ENCODE results near the gene PCDH15. TPM values are rescaled to one million over a fixed set of nuclear protein-coding genes. Genes with fewer than 3 reads are reported as not detected.

Gene PCDH15
- total and polyA plus RNA-seq, 2 of the 8 experiments (the other 6 are each of a cell fraction or from before 2014, with no cell fraction given) = 0.11 TPM; not detected in 1

- TF ChIP-seq SIX5 (IDR thresholded peaks at IDR 0.05; ENCODE audit: low read depth, low read length) (no peak), SIN3A (conservative IDR thresholded peaks at IDR 0.05 in 1 of 2, IDR thresholded peaks at IDR 0.05 in 1 of 2; ENCODE audit: low read depth in 1 of 2, low read length in 2 of 2) (no peak), MAFK (IDR thresholded peaks at IDR 0.05; ENCODE audit: low read depth, low read length) (no peak), POLR2A (IDR thresholded peaks at IDR 0.05; ENCODE audit: control extremely low read depth in 1 of 2, low read depth in 2 of 2, low read length in 2 of 2) (no peak), EZH2 (IDR thresholded peaks at IDR 0.05; ENCODE audit: low read depth, low read length, severe bottlenecking) (no peak), NANOG (IDR thresholded peaks at IDR 0.05; ENCODE audit: insufficient read depth, low read depth, low read length, poor library complexity, severe bottlenecking) (no peak), EP300 (IDR thresholded peaks at IDR 0.05; ENCODE audit: borderline replicate concordance in 1 of 2, low read depth in 2 of 2, low read length in 2 of 2) (no peak), RXRA (IDR thresholded peaks at IDR 0.05; ENCODE audit: insufficient read depth, low read depth, low read length) (no peak), KDM1A (IDR thresholded peaks at IDR 0.05; ENCODE audit: borderline replicate concordance, low read length) (no peak), CEBPB (IDR thresholded peaks at IDR 0.05; ENCODE audit: low read depth, low read length) (no peak), E2F6 (IDR thresholded peaks at IDR 0.05) (no peak), TEAD4 (IDR thresholded peaks at IDR 0.05; ENCODE audit: low read depth, low read length) (no peak), CTCF (IDR thresholded peaks at IDR 0.05; ENCODE audit: control extremely low read depth in 1 of 3, insufficient read depth in 1 of 3, low read depth in 1 of 3, low read length in 3 of 3) (no peak), GTF2F1 (IDR thresholded peaks at IDR 0.05; ENCODE audit: borderline replicate concordance, low read depth, low read length) (no peak), TAF1 (IDR thresholded peaks at IDR 0.05; ENCODE audit: low read depth, low read length) (no peak)
- TF ChIP-seq, protein P1, sequence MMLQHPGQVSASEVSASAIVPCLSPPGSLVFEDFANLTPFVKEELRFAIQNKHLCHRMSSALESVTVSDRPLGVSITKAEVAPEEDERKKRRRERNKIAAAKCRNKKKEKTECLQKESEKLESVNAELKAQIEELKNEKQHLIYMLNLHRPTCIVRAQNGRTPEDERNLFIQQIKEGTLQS (IDR thresholded peaks at IDR 0.05; ENCODE audit: insufficient read depth, low read depth, low read length) = no peak
Observed at GRCh38 chr10:54653518-54653917, 147.5 kb downstream of the PCDH15 start (continued).
